ENCODE results near the gene TRIM44.
A peak's percentile ranks its signal among the peaks of the same experiment; 100 is the strongest.

Gene TRIM44

GRCh38 chr11:35779409-35779808 is 116.8 kb downstream of the TRIM44 start:
- no peak overlapping the region for H3K4me3 ChIP-seq (replicated peaks in 1 of 2; ENCODE audit: low read depth in 2 of 2, low read length in 2 of 2)
- DNase-seq (ENCODE audit: low read depth in 2 of 2), result no peak
- TF ChIP-seq CTCF (IDR thresholded peaks at IDR 0.05; ENCODE audit: low read depth, low read length), result no peak

- peak; percentile 39 to 54 for DNase-seq (ENCODE audit: low read depth in 2 of 2)
- TF ChIP-seq CTCF (IDR thresholded peaks at IDR 0.05; ENCODE audit: low read depth, low read length), result no peak
- H3K4me3 ChIP-seq (replicated peaks in 1 of 2; ENCODE audit: low read depth in 2 of 2, low read length in 2 of 2), result no peak overlapping the region
These were observed 118.6 kb downstream of the TRIM44 start for GRCh38 chr11:35780951-35781860.

GRCh38 chr11:35781861-35782470 is 119.4 kb downstream of the TRIM44 start:
- no peak for TF ChIP-seq CTCF (IDR thresholded peaks at IDR 0.05; ENCODE audit: low read depth, low read length)
- no peak overlapping the region for H3K4me3 ChIP-seq (replicated peaks in 1 of 2; ENCODE audit: low read depth in 2 of 2, low read length in 2 of 2)
- DNase-seq (ENCODE audit: low read depth in 2 of 2), result no peak

- H3K4me3 ChIP-seq (replicated peaks in 1 of 2; ENCODE audit: low read depth in 2 of 2, low read length in 2 of 2), result no peak overlapping the region
- no peak for TF ChIP-seq CTCF (IDR thresholded peaks at IDR 0.05; ENCODE audit: low read depth, low read length)
- DNase-seq (ENCODE audit: low read depth in 2 of 2), result no peak
These were observed 121.2 kb downstream of the TRIM44 start for GRCh38 chr11:35783809-35784208.

GRCh38 chr11:35784699-35785098 is 122.1 kb downstream of the TRIM44 start:
- H3K4me3 ChIP-seq (replicated peaks in 1 of 2; ENCODE audit: low read depth in 2 of 2, low read length in 2 of 2), result no peak overlapping the region
- DNase-seq (ENCODE audit: low read depth in 2 of 2), result no peak
- TF ChIP-seq CTCF (IDR thresholded peaks at IDR 0.05; ENCODE audit: low read depth, low read length), result no peak

GRCh38 chr11:35785287-35786167 is 123.0 kb downstream of the TRIM44 start:
- no peak overlapping the region for H3K4me3 ChIP-seq (replicated peaks in 1 of 2; ENCODE audit: low read depth in 2 of 2, low read length in 2 of 2)
- DNase-seq (ENCODE audit: low read depth in 2 of 2), result peak in 1 of 2 donors; percentile 43
- no peak for TF ChIP-seq CTCF (IDR thresholded peaks at IDR 0.05; ENCODE audit: low read depth, low read length)
